ENCODE results near the gene MT2A.
A peak's percentile ranks its signal among the peaks of the same experiment; 100 is the strongest.
"Not testable (repeated sequence)": the region's sequence is repeated elsewhere in the genome, so short reads cannot be mapped to it uniquely, and the experiment has no call there.

Gene MT2A

GRCh38 chr16:56608043-56608875 lies at the start of gene MT2A:
Gene MT2A (plus strand): TSS chr16:56608584. CDS start chr16:56608656, 72 bp downstream.
- peak; percentile 95 for DNase-seq (ENCODE audit: low read depth, low spot score)

- DNase-seq (ENCODE audit: low read depth, low spot score): no peak
Measured at GRCh38 chr16:56559109-56559508, 49.3 kb upstream of the MT2A start.

- no peak for DNase-seq (ENCODE audit: low read depth, low spot score)
Measured at GRCh38 chr16:56560447-56560846, 47.9 kb upstream of the MT2A start.

- no peak for DNase-seq (ENCODE audit: low read depth, low spot score)
Measured at GRCh38 chr16:56561126-56561525, 47.3 kb upstream of the MT2A start.

GRCh38 chr16:56564793-56565477 lies 43.4 kb upstream of the MT2A start, which contains the start of gene MT4:
Gene MT4 (plus strand): TSS chr16:56565073. CDS start chr16:56565129, 56 bp downstream.
- no peak for DNase-seq (ENCODE audit: low read depth, low spot score)

GRCh38 chr16:56569971-56570370 lies 38.4 kb upstream of the MT2A start:
- no peak for DNase-seq (ENCODE audit: low read depth, low spot score)

GRCh38 chr16:56571525-56571924 lies 36.9 kb upstream of the MT2A start:
- no peak for DNase-seq (ENCODE audit: low read depth, low spot score)

GRCh38 chr16:56574625-56575024 lies 33.8 kb upstream of the MT2A start:
- no peak for DNase-seq (ENCODE audit: low read depth, low spot score)

GRCh38 chr16:56576585-56577299 lies 31.6 kb upstream of the MT2A start:
- peak; percentile 91 for DNase-seq (ENCODE audit: low read depth, low spot score)

GRCh38 chr16:56577300-56577625 lies 31.1 kb upstream of the MT2A start:
- DNase-seq (ENCODE audit: low read depth, low spot score): no peak

- peak; percentile 33 for DNase-seq (ENCODE audit: low read depth, low spot score)
Measured at GRCh38 chr16:56580391-56581048, 27.9 kb upstream of the MT2A start.

- DNase-seq (ENCODE audit: low read depth, low spot score): not testable (repeated sequence)
Measured at GRCh38 chr16:56582911-56583310, 25.5 kb upstream of the MT2A start.

GRCh38 chr16:56583351-56584168 lies 24.8 kb upstream of the MT2A start:
- DNase-seq (ENCODE audit: low read depth, low spot score): no peak

GRCh38 chr16:56584276-56584675 lies 24.1 kb upstream of the MT2A start:
- no peak for DNase-seq (ENCODE audit: low read depth, low spot score)

GRCh38 chr16:56588781-56589140 lies 19.6 kb upstream of the MT2A start:
- no peak for DNase-seq (ENCODE audit: low read depth, low spot score)

GRCh38 chr16:56589141-56590039 lies 19.0 kb upstream of the MT2A start, which contains the start of gene MT3:
Gene MT3 (plus strand): TSS chr16:56589528. CDS start chr16:56589591, 63 bp downstream.
- DNase-seq (ENCODE audit: low read depth, low spot score): peak; percentile 68

- no peak for DNase-seq (ENCODE audit: low read depth, low spot score)
Measured at GRCh38 chr16:56591377-56592060, 16.9 kb upstream of the MT2A start.

GRCh38 chr16:56593573-56594291 lies 14.7 kb upstream of the MT2A start:
- DNase-seq (ENCODE audit: low read depth, low spot score): no peak

- no peak for DNase-seq (ENCODE audit: low read depth, low spot score)
Measured at GRCh38 chr16:56594292-56594619, 14.1 kb upstream of the MT2A start.

Measured in ELF-1 (cell line).